ENCODE measurements around the gene INMT. TPM values are rescaled to one million over a fixed set of nuclear protein-coding genes. Genes with fewer than 3 reads are reported as not detected.
A peak's percentile ranks its signal among the peaks of the same experiment; 100 is the strongest.

Gene INMT
- total RNA-seq, 1 donor from 2014 or later = 49.5 TPM

- intact Hi-C loops (cut with micrococcal nuclease) = loop anchor here (10.0 kb wide), 1 partner anchor 56 kb away; the partner anchor contains the start of gene CRHR2
- Histone ChIP-seq H3K4me1 (peaks cover 15% of the 10 kb centered on the region), H3K9me3 (replicated peaks) (no peaks in the 10 kb centered on the region), H3K4me3 (no peak overlapping the region), H3K27ac (replicated peaks) (no peak overlapping the region), H3K27me3 (ENCODE audit: low read depth) (no peaks in the 10 kb centered on the region), H3K36me3 (no peaks in the 10 kb centered on the region)
- TF ChIP-seq CTCF (IDR thresholded peaks at IDR 0.05; ENCODE audit: borderline replicate concordance) = no peak
- no peak for DNase-seq
Measured at GRCh38 chr7:30741289-30741688, 10.6 kb upstream of the INMT start.

- H3K4me1 ChIP-seq = peaks cover 15% of the 10 kb centered on the region
- intact Hi-C loops (cut with micrococcal nuclease) = loop anchor here (10.0 kb wide), 1 partner anchor 59 kb away; the partner anchor contains the start of gene CRHR2
- no peaks in the 10 kb centered on the region for H3K9me3 ChIP-seq (replicated peaks)
- H3K27me3 ChIP-seq (ENCODE audit: low read depth) = no peaks in the 10 kb centered on the region
- peak; percentile 50 for DNase-seq
- H3K27ac ChIP-seq (replicated peaks) = no peak overlapping the region
- no peaks in the 10 kb centered on the region for H3K36me3 ChIP-seq
- TF ChIP-seq CTCF (IDR thresholded peaks at IDR 0.05; ENCODE audit: borderline replicate concordance) = peak; percentile 69
- H3K4me3 ChIP-seq = no peak overlapping the region
Measured at GRCh38 chr7:30743371-30744074, 8.4 kb upstream of the INMT start.

GRCh38 chr7:30744075-30744417 is 7.9 kb upstream of the INMT start:
- Histone ChIP-seq H3K27ac (replicated peaks) (no peak overlapping the region), H3K4me3 (no peak overlapping the region), H3K9me3 (replicated peaks) (no peaks in the 10 kb centered on the region), H3K36me3 (no peaks in the 10 kb centered on the region), H3K27me3 (ENCODE audit: low read depth) (no peaks in the 10 kb centered on the region), H3K4me1 (peaks cover 15% of the 10 kb centered on the region)
- intact Hi-C loops (cut with micrococcal nuclease) = loop anchor here (10.0 kb wide), 1 partner anchor 59 kb away; the partner anchor contains the start of gene CRHR2
- TF ChIP-seq CTCF (IDR thresholded peaks at IDR 0.05; ENCODE audit: borderline replicate concordance) = no peak
- no peak for DNase-seq

- H3K4me1 ChIP-seq = peaks cover 21% of the 10 kb centered on the region
- DNase-seq = no peak
- H3K27me3 ChIP-seq (ENCODE audit: low read depth) = no peaks in the 10 kb centered on the region
- TF ChIP-seq CTCF (IDR thresholded peaks at IDR 0.05; ENCODE audit: borderline replicate concordance) = no peak
- H3K27ac ChIP-seq (replicated peaks) = peak overlapping the region; percentile 30
- no peaks in the 10 kb centered on the region for H3K9me3 ChIP-seq (replicated peaks)
- H3K4me3 ChIP-seq = no peak overlapping the region
- H3K36me3 ChIP-seq = no peaks in the 10 kb centered on the region
- intact Hi-C loops (cut with micrococcal nuclease) = loop anchor here (10.0 kb wide), 1 partner anchor 61 kb away; the partner anchor contains the start of gene CRHR2
Measured at GRCh38 chr7:30745261-30745941, 6.5 kb upstream of the INMT start.

GRCh38 chr7:30750010-30750409 is 1.9 kb upstream of the INMT start:
- H3K9me3 ChIP-seq (replicated peaks) = no peaks in the 10 kb centered on the region
- no peaks in the 10 kb centered on the region for H3K27me3 ChIP-seq (ENCODE audit: low read depth)
- intact Hi-C loops (cut with micrococcal nuclease) = no loop called here
- H3K4me3 ChIP-seq = no peak overlapping the region
- DNase-seq = no peak
- H3K36me3 ChIP-seq = no peaks in the 10 kb centered on the region
- TF ChIP-seq CTCF (IDR thresholded peaks at IDR 0.05; ENCODE audit: borderline replicate concordance) = no peak
- peaks cover 57% of the 10 kb centered on the region for H3K4me1 ChIP-seq
- peak overlapping the region; percentile 83 for H3K27ac ChIP-seq (replicated peaks)

All from left ventricle myocardium inferior (tissue), 1 donor.